Prostate gland (tissue), 2 donors: ENCODE measurements around the gene TBCCD1. TPM values are rescaled to one million over a fixed set of nuclear protein-coding genes. Genes with fewer than 3 reads are reported as not detected.

Source experiments
- DNase-seq: peaks from one replicate; pipeline ENCODE4 v3.0.0-alpha.2; 2019; ENCODE audit warnings: low spot score
- H3K27ac ChIP-seq, 2 donors: fragments of 200-600 bp; sonication (generic); 2 replicates each; pipeline ENCODE4 v1.5.1; 2017 to 2019
- H3K27me3 ChIP-seq: fragments of 200-600 bp; sonication (generic); replicated peaks from 2 replicates; pipeline ENCODE4 v1.5.1; 2019; ENCODE audit not compliant: insufficient read depth
- H3K36me3 ChIP-seq, 2 donors: fragments of 200-600 bp; sonication (generic); 1 replicate in 1 of 2; 2 replicates in 1 of 2; pipeline versions ENCODE4 v1.5.1 to v1.8.1; 2017 to 2019
- H3K4me1 ChIP-seq: fragments of 200-600 bp; sonication (generic); replicated peaks from 2 replicates; pipeline ENCODE4 v1.5.1; 2019
- H3K4me3 ChIP-seq, 2 donors: fragments of 200-600 bp; sonication (generic); 2 replicates each; pipeline ENCODE4 v1.5.1; 2017 to 2019
- H3K9me3 ChIP-seq: fragments of 200-600 bp; sonication (generic); 2 replicates; pipeline ENCODE4 v1.5.1; 2017
- CTCF ChIP-seq, 4 experiments: fragments of 200-600 bp in 2 of 4; fragments of 450-650 bp in 2 of 4; sonication (generic) in 2 of 4; IDR thresholded peaks; 1 replicate in 3 of 4; 2 replicates in 1 of 4; pipeline ENCODE4 v1.5.1; 2016 to 2019; ENCODE audit warnings: antibody characterized with exemption in 4 of 4, mild to moderate bottlenecking in 2 of 4, moderate library complexity in 2 of 4
- POLR2A ChIP-seq: fragments of 450-650 bp; IDR thresholded peaks from one replicate; pipeline ENCODE4 v1.6.1; 2016; ENCODE audit warnings: antibody characterized with exemption, mild to moderate bottlenecking
- POLR2AphosphoS5 ChIP-seq: sonication (generic); formaldehyde crosslinking; IDR thresholded peaks from one replicate; pipeline ENCODE4 v1.6.1; 2017; ENCODE audit warnings: antibody characterized with exemption
- WGBS: methylation state at CpG from one replicate; pipeline ENCODE4 v1.1.5; 2018; 5-methylcytosine and 5-hydroxymethylcytosine counted together
- intact Hi-C: fragments of 100-400 bp; cut with DNase I; formaldehyde crosslinking; loops from one replicate; pipeline ENCODE4 v1.14.2; 2022
- total RNA-seq, 2 donors: library from RNA; depleted of rRNA; stranded (reverse); fragments of >200 nt; gene quantifications; one replicate each; pipeline ENCODE4 v1.1.0, GENCODE V29; 2016

TBCCD1 gene
- total RNA-seq, 2 donors from 2014 or later: 10.4 to 26.0 TPM

- TF ChIP-seq POLR2A (no peak), POLR2AphosphoS5 (no peak), CTCF (IDR thresholded peaks at IDR 0.05) (no peak)
- Histone ChIP-seq H3K27ac (no peak overlapping the region), H3K9me3 (no peaks in the 10 kb centered on the region), H3K4me3 (no peak overlapping the region), H3K36me3 (no peaks in the 10 kb centered on the region), H3K4me1 (no peaks in the 10 kb centered on the region), H3K27me3 (no peaks in the 10 kb centered on the region)
- intact Hi-C loops: no loop called here
- WGBS: 56% methylated on average over 5 of the region's 5 CpGs
- DNase-seq: no peak
Measured at GRCh38 chr3:186583831-186584230, 16.7 kb upstream of the TBCCD1 start.

- Histone ChIP-seq H3K9me3 (no peaks in the 10 kb centered on the region), H3K27ac (no peak overlapping the region), H3K4me3 (no peak overlapping the region), H3K27me3 (no peaks in the 10 kb centered on the region), H3K4me1 (no peaks in the 10 kb centered on the region), H3K36me3 (no peaks in the 10 kb centered on the region)
- 94% methylated on average over 6 of the region's 6 CpGs for WGBS
- intact Hi-C loops: no loop called here
- DNase-seq: no peak
- no peak for TF ChIP-seq POLR2A
- no peak for TF ChIP-seq POLR2AphosphoS5
- no peak for TF ChIP-seq CTCF (IDR thresholded peaks at IDR 0.05)
Measured at GRCh38 chr3:186582541-186582940, 15.4 kb upstream of the TBCCD1 start.

GRCh38 chr3:186580785-186581184 is 13.6 kb upstream of the TBCCD1 start:
- no peak overlapping the region for H3K4me3 ChIP-seq
- H3K36me3 ChIP-seq: peaks cover 0 to 7% of the 10 kb centered on the region in 2 donors
- H3K9me3 ChIP-seq: no peaks in the 10 kb centered on the region
- TF ChIP-seq CTCF (IDR thresholded peaks at IDR 0.05) (no peak), POLR2AphosphoS5 (no peak), POLR2A (no peak)
- H3K4me1 ChIP-seq: no peaks in the 10 kb centered on the region
- no peak overlapping the region for H3K27ac ChIP-seq
- no peaks in the 10 kb centered on the region for H3K27me3 ChIP-seq
- no peak for DNase-seq
- WGBS: 93% methylated on average over 3 of the region's 3 CpGs
- intact Hi-C loops: no loop called here

GRCh38 chr3:186577521-186577920 is 10.4 kb upstream of the TBCCD1 start:
- no peak for TF ChIP-seq CTCF (IDR thresholded peaks at IDR 0.05)
- TF ChIP-seq POLR2AphosphoS5: no peak
- no peak for TF ChIP-seq POLR2A
- no peaks in the 10 kb centered on the region for H3K27me3 ChIP-seq
- H3K4me3 ChIP-seq: no peak overlapping the region
- DNase-seq: no peak
- WGBS: 85% methylated on average over 2 of the region's 2 CpGs
- intact Hi-C loops: loop anchor here (10.0 kb wide), 1 partner anchor 207 kb away; the partner anchor contains the start of gene EIF4A2
- peaks cover 0 to 8% of the 10 kb centered on the region in 2 donors for H3K36me3 ChIP-seq
- no peaks in the 10 kb centered on the region for H3K4me1 ChIP-seq
- H3K27ac ChIP-seq: no peak overlapping the region
- no peaks in the 10 kb centered on the region for H3K9me3 ChIP-seq

- Histone ChIP-seq H3K36me3 (peaks cover 0 to 8% of the 10 kb centered on the region in 2 donors), H3K9me3 (no peaks in the 10 kb centered on the region), H3K27ac (no peak overlapping the region), H3K4me3 (peak overlapping the region; percentile 59 to 76), H3K27me3 (no peaks in the 10 kb centered on the region), H3K4me1 (peaks cover 3% of the 10 kb centered on the region)
- TF ChIP-seq POLR2A (no peak), CTCF (IDR thresholded peaks at IDR 0.05) (no peak), POLR2AphosphoS5 (no peak)
- WGBS: 75% methylated on average over 2 of the region's 2 CpGs
- intact Hi-C loops: loop anchor here (10.0 kb wide), 1 partner anchor 213 kb away; the partner anchor contains the start of gene EIF4A2
- DNase-seq: no peak
Measured at GRCh38 chr3:186571644-186572013, 4.5 kb upstream of the TBCCD1 start.
